B cell (primary cell): ENCODE results near the gene NDST1. TPM values are rescaled to one million over a fixed set of nuclear protein-coding genes. Genes with fewer than 3 reads are reported as not detected.

Source experiments
- ATAC-seq: fragments of 200-7000 bp; cut with Tn5 transposase; one replicate; pipeline ENCODE4 v1.10.0; 2021; ENCODE audit warnings: low read depth, mild to moderate bottlenecking, moderate number of reproducible peaks, moderate library complexity
- CTCF ChIA-PET: fragments of 350-600 bp; sonication (Branson Sonifier 250); formaldehyde crosslinking; loops from one replicate; lab custom pipeline; 2021; ENCODE audit warnings: antibody characterized with exemption, inconsistent platforms; lab: Charles Lee
- POLR2A ChIA-PET: fragments of 350-600 bp; sonication (Branson Sonifier 250); formaldehyde crosslinking; loops from one replicate; lab custom pipeline; 2021; ENCODE audit warnings: antibody characterized with exemption; lab: Charles Lee
- DNase-seq: peaks from one replicate; pipeline ENCODE4 v3.0.0; 2013
- H2AFZ ChIP-seq: 2 replicates; pipeline ENCODE4 v1.6.1; 2012; ENCODE audit warnings: mild to moderate bottlenecking, low read depth, low read length; ENCODE audit not compliant: insufficient read depth, poor library complexity, severe bottlenecking
- H3K27ac ChIP-seq, 2 donors: 1 replicate in 1 of 2; 2 replicates in 1 of 2; pipeline ENCODE4 v1.5.1; 2012 to 2013; ENCODE audit warnings: low read length in 2 of 2, mild to moderate bottlenecking in 2 of 2, moderate library complexity in 1 of 2
- H3K27me3 ChIP-seq, 4 experiments: fragments of 200-600 bp in 1 of 4; sonication (generic) in 1 of 4; replicated peaks in 1 of 4; 1 replicate in 2 of 4; 2 replicates in 2 of 4; pipeline versions ENCODE4 v1.6.1 to v1.7.0; 2013 to 2016; ENCODE audit warnings: low read length in 3 of 4, mild to moderate bottlenecking in 2 of 4, mixed read lengths in 1 of 4, moderate library complexity in 1 of 4; ENCODE audit not compliant: insufficient read depth in 4 of 4, control insufficient read depth in 3 of 4; ENCODE audit errors: control extremely low read depth in 1 of 4
- H3K36me3 ChIP-seq, 2 experiments: replicated peaks in 1 of 2; 1 replicate in 1 of 2; 2 replicates in 1 of 2; pipeline versions ENCODE4 v1.6.1 to v1.7.1; 2013; ENCODE audit warnings: low read length in 1 of 2; ENCODE audit not compliant: insufficient read depth in 2 of 2, control insufficient read depth in 1 of 2; ENCODE audit errors: control extremely low read depth in 1 of 2, extremely low read depth in 1 of 2
- H3K4me1 ChIP-seq, 2 donors: fragments of 200-600 bp in 1 of 2; sonication (generic) in 1 of 2; 1 replicate in 1 of 2; 2 replicates in 1 of 2; pipeline versions ENCODE4 v1.5.1 to v1.6.1; 2013 to 2017; ENCODE audit warnings: low read length in 2 of 2; ENCODE audit not compliant: control insufficient read depth in 2 of 2, insufficient read depth in 2 of 2
- H3K4me2 ChIP-seq: replicated peaks from 2 replicates; pipeline ENCODE3; 2012; ENCODE audit warnings: mild to moderate bottlenecking, low read depth, low read length; ENCODE audit not compliant: poor library complexity, severe bottlenecking
- H3K4me3 ChIP-seq, 5 experiments: fragments of 200-600 bp in 1 of 5; sonication (generic) in 1 of 5; 1 replicate in 3 of 5; 2 replicates in 2 of 5; pipeline versions ENCODE4 v1.5.1 to v1.7.0; 2011 to 2016; ENCODE audit warnings: low read length in 4 of 5, mild to moderate bottlenecking in 4 of 5, low read depth in 2 of 5, control low read depth in 1 of 5, moderate library complexity in 1 of 5; ENCODE audit not compliant: insufficient read depth in 1 of 5; ENCODE audit errors: control extremely low read depth in 1 of 5, extremely low read depth in 1 of 5
- H3K79me2 ChIP-seq: fragments of 200-600 bp; sonication (generic); one replicate; pipeline ENCODE4 v1.6.0; 2016; ENCODE audit warnings: low read length; ENCODE audit not compliant: control insufficient read depth, insufficient read depth
- H3K9ac ChIP-seq: fragments of 200-600 bp; sonication (generic); 2 replicates; pipeline ENCODE4 v1.6.1; 2017; ENCODE audit warnings: mild to moderate bottlenecking, low read length, moderate library complexity
- H3K9me3 ChIP-seq, 3 donors: one replicate each; pipeline versions ENCODE4 v1.6.1 to v1.7.1; 2013; ENCODE audit warnings: low read length in 2 of 3; ENCODE audit not compliant: control insufficient read depth in 2 of 3, insufficient read depth in 1 of 3; ENCODE audit errors: control extremely low read depth in 1 of 3
- H4K20me1 ChIP-seq: 2 replicates; pipeline ENCODE4 v1.6.0; 2012; ENCODE audit warnings: mild to moderate bottlenecking, low read length; ENCODE audit not compliant: insufficient read depth, control insufficient read depth, poor library complexity, severe bottlenecking
- H3K27ac Mint-ChIP-seq: one replicate; pipeline ENCODE4 v1.8.0; 2021; ENCODE audit warnings: mixed read lengths
- H3K27me3 Mint-ChIP-seq: one replicate; pipeline ENCODE4 v1.8.0; 2021; ENCODE audit warnings: mixed read lengths
- H3K4me1 Mint-ChIP-seq: one replicate; pipeline ENCODE4 v1.8.0; 2021; ENCODE audit warnings: mixed read lengths
- H3K4me3 Mint-ChIP-seq: one replicate; pipeline ENCODE4 v1.8.0; 2021; ENCODE audit warnings: mixed read lengths
- H3K9me3 Mint-ChIP-seq: one replicate; pipeline ENCODE4 v1.8.0; 2022; ENCODE audit warnings: mixed read lengths; ENCODE audit not compliant: insufficient read depth
- CTCF ChIP-seq: fragments of 200-600 bp; IDR thresholded peaks from one replicate; pipeline ENCODE4 v1.8.0; 2022; ENCODE audit warnings: antibody characterized with exemption, mild to moderate bottlenecking
- EZH2 ChIP-seq: IDR thresholded peaks from 2 replicates; pipeline ENCODE4 v1.6.1; 2012; ENCODE audit warnings: borderline replicate concordance, low read depth, mild to moderate bottlenecking, moderate library complexity, low read length; ENCODE audit not compliant: insufficient read depth, poor library complexity, severe bottlenecking
- WGBS: methylation state at CpG from one replicate; pipeline ENCODE4 v1.1.5; 2013; ENCODE audit warnings: missing lambda C conversion rate; ENCODE audit not compliant: insufficient coverage; 5-methylcytosine and 5-hydroxymethylcytosine counted together
- intact Hi-C: fragments of 100-400 bp; cut with micrococcal nuclease; formaldehyde crosslinking; loops from one replicate; pipeline ENCODE4 v1.10.0; 2022
- polyA plus RNA-seq: library from polyadenylated mRNA; depleted of rRNA; stranded (reverse); fragments of >200 nt; gene quantifications from 2 replicates; pipeline ENCODE4 v1.2.3, GENCODE V29; 2012
- total RNA-seq, 2 donors: library from RNA; stranded (reverse); fragments of 120-200 nt in 1 of 2; gene quantifications; 1 replicate in 1 of 2; 2 replicates in 1 of 2; pipeline versions ENCODE4 v1.2.3 to v1.2.4, GENCODE V29; 2013 to 2022

NDST1 gene
- total and polyA plus RNA-seq, 2 donors (not counting 1 experiment from before 2014, with no cell fraction given), result 4.3 to 7.0 TPM

GRCh38 chr5:150515446-150515845 is 7.5 kb downstream of the NDST1 start:
- no peak overlapping the region for H3K9ac ChIP-seq
- POLR2A ChIA-PET, result no interaction called here
- intact Hi-C loops, result no loop called here
- H3K9me3 ChIP-seq, result no peaks in the 10 kb centered on the region
- no peaks in the 10 kb centered on the region for H3K36me3 ChIP-seq
- H4K20me1 ChIP-seq, result no peaks in the 10 kb centered on the region
- no peak overlapping the region for H3K4me3 Mint-ChIP-seq
- no peak overlapping the region for H3K27ac ChIP-seq
- no peaks in the 10 kb centered on the region for H3K27me3 Mint-ChIP-seq
- H3K27ac Mint-ChIP-seq, result no peak overlapping the region
- no peak overlapping the region for H3K4me2 ChIP-seq
- no peaks in the 10 kb centered on the region for H3K9me3 Mint-ChIP-seq
- TF ChIP-seq CTCF (no peak), EZH2 (no peak)
- no peaks in the 10 kb centered on the region for H3K4me1 Mint-ChIP-seq
- H3K79me2 ChIP-seq, result peaks cover 17% of the 10 kb centered on the region
- DNase-seq (no peak), ATAC-seq (no peak)
- H3K4me3 ChIP-seq, result no peak overlapping the region
- CTCF ChIA-PET, result interaction anchor here (0.6 to 1.1 kb wide), 3 partner anchors 9 to 77 kb away, joined by 3 to 5 read pairs (median 4); no protein-coding TSS in a partner anchor
- no peak overlapping the region for H2AFZ ChIP-seq
- H3K4me1 ChIP-seq, result no peaks in the 10 kb centered on the region
- H3K27me3 ChIP-seq, result no peaks in the 10 kb centered on the region
- 100% methylated on average over 4 of the region's 6 CpGs for WGBS

- Histone ChIP-seq H3K36me3 (no peaks in the 10 kb centered on the region), H3K4me3 (no peak overlapping the region), H3K79me2 (peaks cover 17% of the 10 kb centered on the region), H3K27ac (no peak overlapping the region), H3K4me1 (no peaks in the 10 kb centered on the region), H3K9me3 (no peaks in the 10 kb centered on the region), H3K9ac (no peak overlapping the region), H3K4me2 (no peak overlapping the region), H3K27me3 (no peaks in the 10 kb centered on the region), H2AFZ (no peak overlapping the region), H4K20me1 (no peaks in the 10 kb centered on the region)
- Mint-ChIP-seq H3K4me3 (no peak overlapping the region), H3K27me3 (no peaks in the 10 kb centered on the region), H3K9me3 (no peaks in the 10 kb centered on the region), H3K27ac (no peak overlapping the region), H3K4me1 (no peaks in the 10 kb centered on the region)
- DNase-seq (no peak), ATAC-seq (no peak)
- CTCF ChIA-PET, result interaction anchor here (0.6 to 1.1 kb wide), 3 partner anchors 8 to 77 kb away, joined by 3 to 5 read pairs (median 4); no protein-coding TSS in a partner anchor
- POLR2A ChIA-PET, result no interaction called here
- no peak for TF ChIP-seq CTCF
- no peak for TF ChIP-seq EZH2
- WGBS, result 96% methylated on average over 3 of the region's 5 CpGs
- intact Hi-C loops, result no loop called here
Measured at GRCh38 chr5:150516011-150516410, 8.1 kb downstream of the NDST1 start.
